NCI-H748 (cell line): ENCODE data around the gene CHST11.

Experiments
- DNase-seq: peaks from one replicate; lab custom pipeline; 2025; ENCODE audit not compliant: unreplicated experiment; lab: John Stamatoyannopoulos, UW

The CHST11 gene

DNA sequence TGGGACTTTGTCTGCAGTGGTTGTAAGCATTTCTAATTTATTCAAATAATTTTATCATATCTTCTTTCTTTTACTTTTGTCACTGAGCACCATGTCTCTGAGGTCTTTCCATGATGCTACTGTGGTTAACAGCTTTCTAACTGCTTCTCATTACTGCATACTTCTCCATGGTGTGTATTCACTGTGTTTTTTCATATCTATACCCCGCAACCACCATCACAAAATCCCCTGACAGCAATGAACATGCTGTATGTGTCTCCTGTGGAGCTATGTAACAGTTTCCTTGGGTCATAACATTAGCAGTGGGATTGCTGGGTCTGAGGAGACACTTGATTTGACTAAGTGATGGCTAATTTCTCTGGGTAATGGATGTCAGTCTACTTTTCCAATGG lies 29.2 kb upstream of the CHST11 start:
- DNase-seq = no peak

DNA sequence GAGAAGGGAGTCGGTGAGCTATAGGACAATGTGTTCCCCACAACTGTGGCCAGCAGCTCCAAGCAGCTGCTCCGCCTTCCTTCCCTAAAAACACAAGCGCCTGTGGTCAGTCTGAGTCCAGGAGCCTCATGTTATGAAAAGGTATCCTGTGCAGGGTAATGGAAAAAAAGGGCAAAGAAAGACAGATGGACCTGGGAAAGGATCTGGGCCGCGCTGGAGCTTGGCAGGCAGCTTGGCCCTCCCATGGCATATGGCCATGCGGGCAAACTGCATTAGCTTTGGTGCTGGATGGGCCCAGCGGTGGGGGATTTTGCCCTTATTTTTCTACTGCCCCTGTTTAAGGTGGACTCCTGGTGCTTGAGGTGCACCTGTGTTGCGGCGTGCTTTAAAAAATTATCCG lies 23.7 kb upstream of the CHST11 start:
- no peak for DNase-seq

DNA sequence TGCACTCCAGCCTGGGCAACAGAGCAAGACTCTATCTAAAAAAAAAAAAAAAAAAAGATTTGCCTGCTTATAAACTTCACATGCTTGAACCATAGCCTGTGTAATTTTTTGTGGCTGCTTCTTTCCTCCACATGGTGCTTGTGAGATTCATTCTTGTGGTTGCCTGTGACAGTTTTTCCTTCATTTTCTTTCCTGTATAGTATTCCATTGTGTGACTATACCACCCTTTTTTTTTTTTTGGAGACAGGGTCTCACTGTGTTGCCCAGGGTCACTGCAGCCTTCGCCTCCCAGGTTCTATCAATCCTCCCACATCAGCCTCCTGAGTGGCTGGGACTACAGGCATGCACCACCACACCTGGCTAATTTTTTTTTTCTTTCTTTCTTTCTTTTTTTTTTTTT lies 22.6 kb upstream of the CHST11 start:
- no peak for DNase-seq

DNA sequence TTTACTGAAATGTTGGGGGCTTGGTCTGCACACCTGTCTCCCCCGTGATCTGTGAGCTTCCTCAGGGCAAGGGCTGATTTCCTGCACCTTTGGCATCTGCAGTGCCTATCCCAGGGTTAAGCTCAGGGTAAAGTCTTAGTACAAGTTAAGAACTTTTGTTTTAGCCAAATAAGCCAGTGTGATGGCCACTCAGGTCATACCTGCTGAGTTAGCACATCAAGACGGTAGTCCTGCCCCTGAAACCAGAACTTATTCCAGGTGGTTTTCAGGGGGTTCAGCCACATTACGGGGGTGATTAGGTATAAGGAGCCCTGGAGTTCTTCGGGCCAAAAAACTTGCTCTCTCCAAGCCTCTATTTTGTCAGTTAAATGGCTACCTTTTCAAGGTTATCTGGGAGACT lies 21.6 kb upstream of the CHST11 start:
- no peak for DNase-seq

DNA sequence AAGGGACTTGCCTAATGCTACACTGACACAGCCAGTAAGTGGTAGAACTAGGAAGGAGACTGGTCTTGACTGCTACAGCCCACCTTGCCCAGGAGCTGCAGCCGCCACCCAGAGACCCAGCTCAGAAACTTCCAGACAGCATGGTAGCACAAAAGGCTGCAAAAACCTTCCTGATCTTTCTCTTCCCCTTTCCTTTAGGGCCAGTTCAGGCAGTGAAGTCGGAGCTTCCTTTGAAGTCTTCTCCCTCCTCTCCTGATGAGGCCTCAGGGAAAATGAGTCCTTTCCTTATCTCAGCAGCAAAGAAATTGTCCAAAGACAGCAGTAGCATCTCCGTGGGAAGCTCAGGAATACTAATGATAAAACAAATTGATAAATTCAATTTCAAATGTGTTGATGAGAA lies 21.0 kb upstream of the CHST11 start:
- no peak for DNase-seq

DNA sequence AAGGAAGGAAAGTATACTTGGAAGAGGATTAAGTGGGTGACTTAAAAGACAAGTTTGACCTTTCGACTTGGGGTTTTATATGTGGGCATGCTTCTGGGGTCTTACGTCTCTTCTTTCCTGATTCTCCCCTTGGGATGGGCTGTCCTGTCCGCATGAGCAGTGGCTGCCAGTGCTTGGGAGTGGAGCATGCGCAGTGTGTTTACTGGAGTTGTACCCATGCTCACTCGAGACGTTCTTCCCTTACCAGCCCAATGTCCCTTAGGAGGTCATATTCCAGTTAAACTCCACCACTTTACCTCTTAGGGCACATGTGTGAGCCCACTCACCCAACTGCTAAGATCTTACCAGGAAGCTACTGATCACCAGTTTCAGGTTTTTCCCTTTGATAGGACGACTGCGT lies 20.0 kb upstream of the CHST11 start:
- no peak for DNase-seq

DNA sequence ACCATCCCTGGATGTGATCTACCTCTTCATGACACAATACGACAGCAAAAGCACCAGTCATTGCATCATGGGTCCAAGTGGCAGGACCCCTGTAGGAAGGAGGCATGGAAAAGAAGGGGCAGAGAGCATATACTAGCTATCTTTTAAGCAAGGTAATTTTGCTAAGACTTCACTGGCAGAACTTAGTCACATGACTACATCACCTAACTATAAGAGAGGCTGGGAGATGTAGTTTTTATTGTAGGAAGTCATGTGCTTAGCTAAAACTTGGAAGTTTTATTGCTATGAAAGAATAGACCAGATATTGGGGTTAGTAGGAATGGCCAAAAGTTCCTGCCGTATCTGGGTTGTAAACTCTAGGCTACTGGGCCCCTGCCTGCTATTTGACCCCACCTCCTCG lies 18.6 kb upstream of the CHST11 start:
- DNase-seq = no peak

DNA sequence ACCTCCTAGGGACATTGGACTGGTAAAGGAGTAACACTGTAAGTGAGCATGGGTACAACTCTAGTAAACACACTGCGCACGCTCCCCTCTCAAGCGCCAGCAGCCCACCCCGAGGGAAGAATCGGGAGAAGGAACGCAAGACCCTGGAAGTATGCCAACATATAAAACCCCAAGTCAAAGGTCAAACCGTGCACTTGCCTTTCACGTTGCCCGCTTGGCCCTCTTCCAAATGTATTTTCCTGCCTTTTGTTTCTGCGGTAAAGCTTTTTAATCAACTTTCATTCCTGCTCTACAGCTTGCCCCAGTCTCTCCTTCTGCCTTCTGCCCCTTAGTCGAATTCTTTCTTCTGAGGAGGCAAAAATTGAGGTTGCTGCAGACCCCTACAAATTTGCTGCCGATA lies 17.6 kb upstream of the CHST11 start:
- peak; percentile 51 for DNase-seq

DNA sequence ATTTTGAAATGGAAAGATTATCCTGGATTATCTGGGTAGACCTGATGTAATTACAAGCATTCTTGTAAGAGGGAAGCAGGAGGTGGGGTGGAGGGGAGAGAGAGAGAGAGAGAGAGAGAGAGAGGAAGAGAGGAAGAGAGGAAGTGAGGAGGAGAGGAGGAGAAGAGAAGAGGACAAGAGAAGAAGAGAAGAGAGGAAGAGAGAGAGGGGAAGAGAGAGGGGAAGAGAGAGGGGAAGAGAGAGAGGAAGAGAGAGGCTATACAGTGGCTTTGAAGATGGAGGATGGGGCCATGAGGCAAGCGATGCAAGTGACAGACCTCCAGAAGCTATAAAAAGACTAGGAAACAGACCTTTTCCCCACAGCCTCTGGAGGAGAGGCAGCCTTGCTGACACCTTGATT lies 13.7 kb upstream of the CHST11 start:
- no peak for DNase-seq

DNA sequence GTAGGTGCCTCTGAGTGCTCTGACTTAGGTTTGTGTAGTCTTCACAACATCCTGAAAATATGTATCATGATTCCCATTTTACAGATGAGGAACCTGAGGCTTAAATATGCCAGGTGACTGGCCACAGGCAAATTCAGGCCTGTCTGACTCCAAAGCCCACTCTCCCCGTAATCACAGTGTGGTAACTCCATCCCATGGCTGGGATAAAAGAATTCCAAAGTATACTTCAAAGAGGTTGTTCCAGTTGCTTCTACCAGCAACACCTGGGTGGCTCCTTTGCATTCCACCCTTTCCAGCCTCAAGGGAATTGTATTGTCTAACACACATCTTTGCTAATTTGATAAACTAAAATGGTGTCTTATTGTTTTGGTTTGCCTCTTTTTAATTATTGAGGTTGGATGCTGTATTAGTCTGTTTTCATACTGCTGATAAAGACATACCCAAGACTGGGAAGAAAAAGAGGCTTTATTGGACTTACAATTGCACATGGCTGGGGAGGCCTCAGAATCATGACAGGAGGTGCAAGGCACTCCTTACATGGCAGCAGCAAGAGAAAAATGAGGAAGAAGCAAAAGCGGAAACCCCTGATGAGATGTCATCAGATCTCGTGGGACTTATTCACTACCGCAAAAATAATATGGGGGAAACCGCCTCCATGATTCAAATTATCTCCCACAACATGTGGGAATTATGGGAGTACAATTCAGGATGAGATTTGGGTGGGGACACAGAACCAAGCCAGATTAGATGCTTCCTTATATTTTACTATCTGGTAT lies 9.9 kb upstream of the CHST11 start:
- no peak for DNase-seq

DNA sequence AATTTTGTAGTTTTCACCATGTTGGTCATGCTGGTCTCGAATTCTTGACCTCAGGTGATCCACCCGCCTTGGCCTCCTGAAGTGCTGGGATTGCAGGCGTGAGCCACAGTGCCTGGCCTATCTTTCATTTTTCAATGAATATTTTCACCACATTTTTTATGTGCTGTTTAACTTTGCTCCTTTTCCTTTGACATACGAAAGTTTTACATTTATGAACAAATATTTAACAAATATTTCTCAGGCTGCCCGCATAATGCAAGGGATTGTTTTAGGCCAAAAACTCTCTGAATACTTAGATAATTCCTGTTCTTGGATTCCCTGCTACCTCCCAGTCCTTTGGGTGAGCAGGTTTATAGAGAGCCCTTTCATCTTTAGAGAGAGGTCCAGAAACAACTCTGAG lies 8.7 kb upstream of the CHST11 start:
- no peak for DNase-seq

DNA sequence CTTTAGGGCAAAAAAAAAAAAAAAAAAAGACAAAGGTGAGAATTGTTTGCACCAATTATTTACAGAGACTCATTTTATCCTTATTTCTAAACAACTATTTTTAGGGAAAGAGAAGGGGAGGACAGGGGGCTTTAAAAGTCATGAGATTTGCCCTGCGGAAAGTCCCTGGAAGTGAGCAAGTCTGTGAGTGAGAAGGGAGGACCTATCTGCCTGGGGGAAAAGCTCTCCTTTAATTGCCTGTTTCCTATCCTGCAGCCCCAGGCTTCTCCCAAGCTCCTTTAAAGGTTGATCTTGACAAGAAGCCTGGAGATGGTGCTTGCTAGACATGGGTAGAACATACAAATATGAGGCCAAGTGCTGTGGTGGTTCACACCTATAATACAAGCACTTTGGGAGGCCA lies 8.3 kb upstream of the CHST11 start:
- no peak for DNase-seq

DNA sequence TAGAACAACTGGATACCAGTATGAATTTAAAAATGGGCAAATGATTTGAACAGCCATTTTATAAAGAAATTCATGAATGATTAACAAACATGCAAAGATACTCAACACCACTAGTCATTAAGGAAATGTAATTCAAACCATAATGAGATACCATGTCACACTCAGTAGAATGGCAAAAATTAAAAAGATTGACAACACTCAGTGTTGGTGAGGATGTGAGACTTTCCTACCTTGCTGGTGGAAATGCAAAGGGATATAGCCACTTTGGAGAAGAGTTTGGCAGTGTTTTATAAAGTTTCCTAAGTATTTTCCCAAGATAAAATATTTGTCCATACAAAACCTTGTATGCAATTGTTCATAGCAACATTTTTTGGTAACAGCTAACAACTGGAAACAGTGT lies 6.0 kb upstream of the CHST11 start:
- DNase-seq = no peak

DNA sequence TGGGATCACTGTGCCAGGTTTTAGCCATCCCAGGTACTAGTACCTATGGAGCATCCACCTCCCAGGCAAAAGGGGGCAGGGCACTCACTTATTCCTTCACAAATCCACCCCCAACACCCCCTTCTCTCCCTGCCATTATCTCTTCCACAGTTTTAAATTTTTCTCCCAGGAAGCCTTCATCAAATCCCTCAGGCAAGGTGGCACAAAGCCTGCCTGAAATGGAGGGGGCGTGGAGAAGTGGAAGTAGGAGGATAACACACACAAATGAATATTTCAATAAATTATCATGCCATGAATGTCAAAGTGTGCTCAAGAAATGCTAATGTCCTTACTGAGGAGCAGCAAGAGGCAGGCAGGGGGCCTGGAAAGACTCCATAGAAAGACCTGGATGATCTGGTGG lies 4.7 kb upstream of the CHST11 start:
- no peak for DNase-seq

DNA sequence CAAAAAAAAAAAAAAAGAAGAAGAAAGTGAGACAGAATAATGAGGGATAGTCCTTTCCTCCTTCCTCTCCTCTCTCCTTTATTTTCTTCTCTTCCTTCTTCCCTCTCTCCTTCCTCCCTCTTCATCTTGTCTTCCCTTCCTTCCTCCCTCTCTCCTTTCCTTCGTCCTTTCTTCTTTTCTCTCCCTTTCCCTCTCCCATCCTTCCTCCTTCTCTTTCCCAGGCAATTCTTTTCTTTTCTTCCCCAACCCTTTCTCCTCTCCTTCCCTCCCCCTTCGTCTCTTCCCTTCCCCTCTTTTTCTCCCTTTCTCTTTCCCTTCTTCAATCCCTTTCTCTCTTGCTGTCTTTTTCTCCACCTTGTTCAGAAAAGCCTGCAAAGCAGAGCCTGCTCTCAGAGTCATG lies 3.6 kb upstream of the CHST11 start:
- DNase-seq = no peak

DNA sequence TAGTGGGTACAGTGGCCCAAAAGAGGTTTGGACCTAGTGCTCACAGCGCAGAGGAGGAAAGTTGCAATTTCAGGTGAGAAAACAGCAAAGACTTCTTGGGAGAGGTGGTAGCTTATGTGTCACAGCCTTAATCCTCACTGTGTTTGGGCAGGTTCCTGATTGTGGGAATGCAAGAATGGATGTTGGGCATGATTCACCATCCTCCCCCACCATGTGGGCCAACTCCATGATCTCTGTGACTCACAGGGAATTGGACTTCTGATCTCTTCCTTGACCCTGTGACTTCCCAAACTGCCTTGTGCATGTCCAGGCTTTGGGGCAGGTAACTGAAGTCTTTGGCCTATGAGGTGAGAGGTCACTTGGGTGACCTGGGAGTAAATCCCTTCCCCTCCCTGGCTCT lies 1.8 kb upstream of the CHST11 start:
- DNase-seq = no peak

DNA sequence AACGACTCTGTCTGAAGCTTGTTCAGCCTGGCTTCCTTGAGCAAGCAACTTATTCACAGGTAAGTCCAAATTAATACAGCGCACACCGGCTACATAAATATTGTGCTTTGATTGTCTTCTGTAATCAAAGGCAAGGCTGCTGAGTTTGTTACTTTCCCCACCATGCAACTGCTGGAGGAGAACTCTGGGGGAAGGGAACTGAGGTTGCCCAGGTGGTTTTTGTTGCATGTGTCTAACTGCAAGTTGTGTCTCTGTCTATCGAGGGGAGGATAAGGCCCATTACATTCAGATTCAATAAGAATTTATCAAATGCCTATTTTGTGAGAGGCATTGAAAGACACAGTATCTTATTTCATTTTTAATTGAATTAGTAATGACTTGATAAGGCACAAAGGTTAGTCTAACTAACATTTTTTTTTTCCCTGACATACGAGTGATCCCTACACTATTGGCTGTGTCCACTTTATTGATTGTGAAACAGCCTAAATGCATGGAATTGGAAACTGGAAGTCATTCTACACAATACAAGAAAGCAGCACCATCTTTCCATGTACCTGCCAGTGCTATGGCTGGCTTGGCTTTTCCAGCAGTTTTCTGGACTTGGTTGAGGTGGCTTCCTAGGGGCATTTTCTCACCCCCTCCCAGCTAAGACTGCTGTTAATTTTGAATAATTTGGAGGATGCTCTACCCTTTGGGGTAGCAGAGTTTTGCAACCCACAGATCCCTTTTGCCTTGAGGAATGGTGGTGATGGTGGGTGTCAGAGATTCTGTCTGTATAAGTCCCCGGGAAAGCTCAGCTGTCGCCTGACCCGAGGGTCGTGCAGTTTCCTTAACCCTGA lies 951 bp upstream of the CHST11 start:
- peak; percentile 21 for DNase-seq

DNA sequence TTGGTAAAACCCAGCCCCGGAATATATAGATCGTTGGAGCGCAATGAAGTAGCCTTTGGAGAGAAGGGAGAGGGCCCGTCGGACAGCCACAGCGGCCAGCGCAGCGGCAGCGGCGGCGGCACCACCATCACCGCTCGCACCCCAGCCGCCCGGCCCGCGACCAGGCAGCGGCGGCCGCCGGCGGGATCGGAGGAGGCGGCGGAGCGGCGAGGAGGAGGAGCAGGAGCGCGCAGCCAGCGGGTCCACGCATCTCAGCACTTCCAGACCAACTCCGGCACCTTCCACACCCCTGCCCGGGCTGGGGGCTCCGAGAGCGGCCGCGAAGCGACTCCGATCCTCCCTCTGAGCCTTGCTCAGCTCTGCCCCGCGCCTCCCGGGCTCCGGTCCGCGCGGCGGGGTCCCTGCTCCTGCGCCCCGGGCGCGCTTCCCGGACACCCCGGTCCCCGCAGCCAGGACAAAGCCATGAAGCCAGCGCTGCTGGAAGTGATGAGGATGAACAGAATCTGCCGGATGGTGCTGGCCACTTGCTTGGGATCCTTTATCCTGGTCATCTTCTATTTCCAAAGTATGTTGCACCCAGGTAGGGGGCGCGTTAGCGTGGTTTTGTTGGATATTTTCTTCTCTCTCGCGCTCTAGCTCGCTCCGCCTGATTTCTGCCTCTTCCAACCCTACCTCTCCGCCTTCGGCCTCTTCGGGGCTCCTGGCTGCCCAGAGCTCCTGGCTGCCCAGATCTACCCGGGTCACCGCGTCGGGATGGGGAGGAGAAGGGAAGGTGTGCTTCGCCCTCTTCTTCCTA lies 400 bp downstream of the CHST11 start:
- DNase-seq = peak; percentile 76

DNA sequence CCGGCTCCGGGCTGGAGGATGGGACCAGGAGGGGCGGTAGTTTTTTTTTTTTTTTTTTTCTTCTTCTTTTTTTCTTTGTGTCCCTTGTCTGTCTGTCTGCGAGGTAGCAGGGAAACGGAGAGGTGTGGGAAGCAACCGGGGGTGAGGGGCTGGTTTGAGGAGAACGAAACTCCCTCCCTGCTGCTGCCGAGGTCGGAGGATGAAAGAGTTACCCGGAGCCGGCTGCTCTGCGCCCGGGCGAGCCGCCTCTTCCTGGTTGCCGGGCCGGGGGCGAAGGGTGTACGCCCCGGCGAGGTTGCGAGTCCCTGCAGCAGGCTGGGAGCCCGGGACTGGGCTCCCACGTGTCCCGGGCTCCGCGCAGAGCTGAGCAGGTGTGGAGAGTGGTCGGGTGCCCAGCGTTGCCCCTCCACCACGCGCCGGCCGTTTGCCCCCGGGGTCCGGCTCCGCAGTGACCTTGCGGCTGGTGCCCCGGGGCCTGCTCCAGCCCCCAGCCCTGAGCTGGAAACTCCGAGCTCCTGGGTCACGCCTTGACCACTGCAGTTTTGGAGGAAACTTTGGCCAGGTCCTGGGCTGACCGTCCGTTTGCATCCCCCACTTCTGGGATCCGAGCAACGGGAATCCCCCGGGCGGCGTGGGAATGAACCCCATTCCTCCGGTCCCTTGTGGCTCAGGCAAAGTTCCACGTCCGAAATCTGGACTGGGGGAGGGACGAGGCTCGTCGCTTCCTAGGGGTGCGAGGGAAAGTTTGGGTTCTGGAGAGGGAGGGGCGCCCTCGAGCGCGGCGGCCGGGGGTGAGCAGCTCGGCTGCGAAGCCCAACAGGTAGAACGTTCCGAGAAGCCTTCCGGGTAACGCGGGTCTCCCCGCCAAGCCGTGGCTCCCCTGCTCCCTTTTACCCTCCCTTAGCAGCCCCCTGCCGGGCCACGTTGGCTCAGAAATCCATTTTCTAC lies 1.3 kb downstream of the CHST11 start:
- DNase-seq = peak; percentile 52

DNA sequence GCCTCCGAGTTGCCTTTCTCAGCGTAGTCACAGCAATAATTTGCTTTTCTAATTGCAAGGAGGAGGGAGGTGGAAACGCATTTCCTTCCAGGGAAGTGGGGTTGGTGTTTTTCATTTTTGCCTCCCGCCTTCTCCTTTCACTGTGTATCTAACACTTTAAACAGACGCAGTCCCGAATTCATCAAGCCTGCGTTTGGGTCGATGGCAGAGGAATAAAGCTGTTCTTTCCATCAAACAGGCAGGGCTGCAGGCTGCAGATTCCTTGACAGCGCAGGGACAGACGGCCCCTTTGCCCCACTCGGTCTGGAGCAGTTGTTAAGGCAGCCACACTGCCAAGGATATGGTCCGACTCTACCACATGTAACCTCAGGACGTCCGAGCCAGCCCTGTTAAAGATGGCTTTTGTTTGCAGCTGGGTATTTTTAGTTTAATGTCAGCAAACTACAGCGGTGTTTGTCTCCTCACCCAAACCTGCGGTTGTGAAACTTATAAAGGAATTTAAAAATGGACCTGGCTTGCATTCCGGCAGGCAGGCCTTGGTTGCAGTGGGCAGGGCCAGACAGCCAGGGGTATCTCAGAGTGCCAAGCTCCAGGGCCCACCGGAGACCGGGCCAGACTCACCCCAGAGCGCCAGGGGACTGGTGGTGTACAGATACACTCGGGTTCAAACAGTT lies 2.1 kb downstream of the CHST11 start:
- no peak for DNase-seq
